ENCODE measurements around the gene LAMB4. TPM values are rescaled to one million over a fixed set of nuclear protein-coding genes. Genes with fewer than 3 reads are reported as not detected.

LAMB4 gene
- total and polyA plus RNA-seq, 2 experiments from 2014 or later: not detected

DNA sequence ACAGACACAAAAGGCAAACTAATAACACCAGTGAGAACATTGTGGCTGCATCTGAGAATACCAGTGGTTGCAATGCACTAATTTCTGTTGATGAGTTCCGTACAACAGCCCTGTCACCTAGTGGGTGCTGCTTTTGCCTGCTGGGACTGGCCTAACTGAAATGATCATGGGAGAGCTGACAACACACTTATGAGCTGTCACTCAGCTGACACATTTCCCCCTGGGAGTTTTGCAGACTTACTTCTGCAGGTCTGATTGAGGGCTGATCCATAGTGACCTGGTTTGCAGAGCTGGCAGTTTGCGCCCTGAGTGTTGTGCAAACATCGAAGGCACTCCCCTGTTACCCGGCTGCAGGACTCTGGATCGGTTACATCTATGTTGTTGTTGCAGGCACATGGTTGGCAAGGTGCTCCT lies 66.6 kb downstream of the LAMB4 start (continued):
- TF ChIP-seq, protein P1, sequence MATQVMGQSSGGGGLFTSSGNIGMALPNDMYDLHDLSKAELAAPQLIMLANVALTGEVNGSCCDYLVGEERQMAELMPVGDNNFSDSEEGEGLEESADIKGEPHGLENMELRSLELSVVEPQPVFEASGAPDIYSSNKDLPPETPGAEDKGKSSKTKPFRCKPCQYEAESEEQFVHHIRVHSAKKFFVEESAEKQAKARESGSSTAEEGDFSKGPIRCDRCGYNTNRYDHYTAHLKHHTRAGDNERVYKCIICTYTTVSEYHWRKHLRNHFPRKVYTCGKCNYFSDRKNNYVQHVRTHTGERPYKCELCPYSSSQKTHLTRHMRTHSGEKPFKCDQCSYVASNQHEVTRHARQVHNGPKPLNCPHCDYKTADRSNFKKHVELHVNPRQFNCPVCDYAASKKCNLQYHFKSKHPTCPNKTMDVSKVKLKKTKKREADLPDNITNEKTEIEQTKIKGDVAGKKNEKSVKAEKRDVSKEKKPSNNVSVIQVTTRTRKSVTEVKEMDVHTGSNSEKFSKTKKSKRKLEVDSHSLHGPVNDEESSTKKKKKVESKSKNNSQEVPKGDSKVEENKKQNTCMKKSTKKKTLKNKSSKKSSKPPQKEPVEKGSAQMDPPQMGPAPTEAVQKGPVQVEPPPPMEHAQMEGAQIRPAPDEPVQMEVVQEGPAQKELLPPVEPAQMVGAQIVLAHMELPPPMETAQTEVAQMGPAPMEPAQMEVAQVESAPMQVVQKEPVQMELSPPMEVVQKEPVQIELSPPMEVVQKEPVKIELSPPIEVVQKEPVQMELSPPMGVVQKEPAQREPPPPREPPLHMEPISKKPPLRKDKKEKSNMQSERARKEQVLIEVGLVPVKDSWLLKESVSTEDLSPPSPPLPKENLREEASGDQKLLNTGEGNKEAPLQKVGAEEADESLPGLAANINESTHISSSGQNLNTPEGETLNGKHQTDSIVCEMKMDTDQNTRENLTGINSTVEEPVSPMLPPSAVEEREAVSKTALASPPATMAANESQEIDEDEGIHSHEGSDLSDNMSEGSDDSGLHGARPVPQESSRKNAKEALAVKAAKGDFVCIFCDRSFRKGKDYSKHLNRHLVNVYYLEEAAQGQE (IDR thresholded peaks at IDR 0.05; ENCODE audit: unreplicated experiment): no peak

DNA sequence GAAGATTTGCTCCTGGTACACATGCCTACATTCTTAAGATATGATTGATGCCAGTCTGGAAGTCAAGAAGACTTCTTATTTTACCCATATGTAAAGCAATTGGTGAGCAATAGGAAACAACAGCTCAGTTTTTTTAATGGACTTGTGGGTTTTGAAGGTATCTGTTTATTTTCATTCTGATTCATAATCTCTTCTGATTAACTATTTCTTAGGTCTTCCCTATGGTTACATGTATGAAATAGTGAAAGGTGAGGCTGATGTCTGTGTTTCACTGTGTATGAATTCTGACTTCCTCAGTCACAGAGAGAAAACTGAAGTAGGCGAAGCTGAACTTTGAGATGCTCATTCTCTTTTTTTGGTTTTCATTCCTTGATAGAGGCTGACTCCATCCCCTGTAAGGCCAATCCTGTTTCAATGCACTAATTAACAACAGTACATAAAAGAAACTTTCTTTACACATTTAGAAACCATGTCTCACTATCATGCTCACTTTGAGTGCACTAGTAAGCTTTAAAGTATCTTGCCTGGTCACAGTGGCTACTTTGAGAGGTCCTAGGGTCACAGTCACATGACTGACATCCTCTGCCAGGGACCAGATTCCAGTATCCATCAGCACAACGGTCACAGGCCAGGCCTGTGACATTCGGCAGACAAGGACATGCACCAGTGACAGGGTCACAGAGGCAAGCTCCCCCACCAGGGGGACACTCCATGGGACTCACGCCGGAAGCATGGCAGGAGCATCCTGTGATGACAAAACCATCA lies 67.7 kb downstream of the LAMB4 start:
- ATAC-seq (no peak), DNase-seq (ENCODE audit: low spot score) (no peak)
- Histone ChIP-seq H3K27me3 (ENCODE audit: insufficient read depth) (no peaks in the 10 kb centered on the region), H3F3A (replicated peaks; ENCODE audit: low read depth) (no peaks in the 10 kb centered on the region), H3K4me1 (ENCODE audit: insufficient read depth) (peaks cover 7% of the 10 kb centered on the region; the same call in 1 of the 2 replicates), H3K4me3 (no peak overlapping the region), H3K79me2 (replicated peaks; ENCODE audit: insufficient read depth) (no peaks in the 10 kb centered on the region), H3K4me2 (no peak overlapping the region), H3K9me2 (ENCODE audit: insufficient read depth) (no peaks in the 10 kb centered on the region), H3K36me3 (ENCODE audit: insufficient read depth) (no peaks in the 10 kb centered on the region), H2AFZ (0 out of 2 replicates have a peak overlapping the region, but pooled peaks have one; percentile 43), H3K27ac (ENCODE audit: low read depth) (no peak overlapping the region), H4K20me1 (replicated peaks; ENCODE audit: insufficient read depth) (no peaks in the 10 kb centered on the region)
- Mint-ChIP-seq H3K9me3 (no peaks in the 10 kb centered on the region), H3K4me1 (peaks cover 9% of the 10 kb centered on the region; the same call in 2 of the 3 replicates), H3K27ac (no peak overlapping the region), H3K27me3 (ENCODE audit: insufficient read depth, low read depth, poor library complexity) (peaks cover 1% of the 10 kb centered on the region), H3K4me3 (no peak overlapping the region), H3K36me3 (ENCODE audit: low read depth) (no peaks in the 10 kb centered on the region)
- TF ChIP-seq ZNF114 (CRISPR knock-in tag; IDR thresholded peaks at IDR 0.05): no peak
- no peak for TF ChIP-seq EZH2phosphoT487 (IDR thresholded peaks at IDR 0.05; ENCODE audit: unreplicated experiment)
- no peak for TF ChIP-seq NANOG (IDR thresholded peaks at IDR 0.05; ENCODE audit: borderline replicate concordance)
- TF ChIP-seq ZNF331 (CRISPR knock-in tag; IDR thresholded peaks at IDR 0.05; ENCODE audit: low read depth): no peak
- TF ChIP-seq, protein P2, sequence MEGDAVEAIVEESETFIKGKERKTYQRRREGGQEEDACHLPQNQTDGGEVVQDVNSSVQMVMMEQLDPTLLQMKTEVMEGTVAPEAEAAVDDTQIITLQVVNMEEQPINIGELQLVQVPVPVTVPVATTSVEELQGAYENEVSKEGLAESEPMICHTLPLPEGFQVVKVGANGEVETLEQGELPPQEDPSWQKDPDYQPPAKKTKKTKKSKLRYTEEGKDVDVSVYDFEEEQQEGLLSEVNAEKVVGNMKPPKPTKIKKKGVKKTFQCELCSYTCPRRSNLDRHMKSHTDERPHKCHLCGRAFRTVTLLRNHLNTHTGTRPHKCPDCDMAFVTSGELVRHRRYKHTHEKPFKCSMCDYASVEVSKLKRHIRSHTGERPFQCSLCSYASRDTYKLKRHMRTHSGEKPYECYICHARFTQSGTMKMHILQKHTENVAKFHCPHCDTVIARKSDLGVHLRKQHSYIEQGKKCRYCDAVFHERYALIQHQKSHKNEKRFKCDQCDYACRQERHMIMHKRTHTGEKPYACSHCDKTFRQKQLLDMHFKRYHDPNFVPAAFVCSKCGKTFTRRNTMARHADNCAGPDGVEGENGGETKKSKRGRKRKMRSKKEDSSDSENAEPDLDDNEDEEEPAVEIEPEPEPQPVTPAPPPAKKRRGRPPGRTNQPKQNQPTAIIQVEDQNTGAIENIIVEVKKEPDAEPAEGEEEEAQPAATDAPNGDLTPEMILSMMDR (conservative IDR thresholded peaks at IDR 0.05; ENCODE audit: low read depth in 2 of 2): peak in 1 of 2 experiments; percentile 30; a peak in 2 of 4 replicates
- no peak for TF ChIP-seq POLR2AphosphoS5 (IDR thresholded peaks at IDR 0.05; ENCODE audit: low read depth)

DNA sequence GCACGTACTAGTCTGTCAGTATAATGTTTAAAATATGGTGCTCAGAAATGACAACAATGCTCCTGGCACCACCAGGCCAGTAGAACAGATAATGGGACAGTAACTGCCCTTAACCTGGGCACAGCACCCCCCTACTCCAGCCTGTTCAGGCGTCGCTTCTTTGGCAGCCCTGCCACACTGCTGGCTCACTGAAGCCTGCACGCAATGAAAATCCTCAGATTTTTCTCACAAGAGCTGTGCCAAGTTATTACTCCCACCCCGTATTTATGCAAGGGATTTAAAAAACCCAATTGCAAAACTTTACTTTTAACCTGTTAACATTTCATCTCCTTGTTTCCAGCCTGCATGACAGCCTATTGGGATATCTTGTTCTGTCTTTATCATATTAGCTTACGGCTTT lies 70.6 kb downstream of the LAMB4 start:
- ATAC-seq (no peak), DNase-seq (ENCODE audit: low spot score) (no peak)
- H3K27ac Mint-ChIP-seq: no peak overlapping the region
- Histone ChIP-seq H3K4me2 (no peak overlapping the region), H3K27me3 (ENCODE audit: insufficient read depth) (no peaks in the 10 kb centered on the region), H4K20me1 (replicated peaks; ENCODE audit: insufficient read depth) (no peaks in the 10 kb centered on the region), H3K4me3 (no peak overlapping the region), H3K27ac (ENCODE audit: low read depth) (no peak overlapping the region), H3K9me2 (ENCODE audit: insufficient read depth) (no peaks in the 10 kb centered on the region), H3K79me2 (replicated peaks; ENCODE audit: insufficient read depth) (no peaks in the 10 kb centered on the region), H2AFZ (no peak overlapping the region), H3K4me1 (ENCODE audit: insufficient read depth) (peaks cover 7% of the 10 kb centered on the region; the same call in 1 of the 2 replicates), H3F3A (replicated peaks; ENCODE audit: low read depth) (no peaks in the 10 kb centered on the region), H3K36me3 (ENCODE audit: insufficient read depth) (no peaks in the 10 kb centered on the region)
- no peak for TF ChIP-seq CREB1 (CRISPR knock-in tag; IDR thresholded peaks at IDR 0.05; ENCODE audit: low read depth)
- no peak for TF ChIP-seq STAT1 (IDR thresholded peaks at IDR 0.05; ENCODE audit: unreplicated experiment)
- H3K4me1 Mint-ChIP-seq: peaks cover 12% of the 10 kb centered on the region; the same call in 2 of the 3 replicates
- H3K36me3 Mint-ChIP-seq (ENCODE audit: low read depth): no peaks in the 10 kb centered on the region
- H3K4me3 Mint-ChIP-seq: no peak overlapping the region
- H3K27me3 Mint-ChIP-seq (ENCODE audit: insufficient read depth, low read depth, poor library complexity): peaks cover 1% of the 10 kb centered on the region
- no peaks in the 10 kb centered on the region for H3K9me3 Mint-ChIP-seq

All from GM23338 (cell line).